K562 (cell line): Measurements from ENCODE around the gene FMNL2. TPM values are rescaled to one million over a fixed set of nuclear protein-coding genes. Genes with fewer than 3 reads are reported as not detected.

ENCODE experiments used
- ATAC-seq: fragments of 200-7000 bp; cut with Tn5 transposase; 3 replicates; pipeline ENCODE4 v1.9.1; 2020; ENCODE audit warnings: moderate library complexity
- BruUV-seq: library from RNA; stranded (reverse); fragments of 400-500 nt; replicated peaks from 2 replicates; lab custom pipeline; 2021; lab: Mats Ljungman, UMichigan
- CTCF ChIA-PET: fragments of 300-600 bp; formaldehyde crosslinking; extraction: SDS; loops from one replicate; lab custom pipeline; 2021; ENCODE audit warnings: low intra/inter-chr PET ratio; lab: Yijun Ruan, JAX
- POLR2A ChIA-PET: fragments of 300-600, 350-650 bp; sonication (Branson Sonifier 250); formaldehyde crosslinking; extraction: SDS; loops from one replicate; lab custom pipeline; 2021; ENCODE audit warnings: antibody characterized with exemption, inconsistent platforms; lab: Yijun Ruan, JAX
- DNase-seq, 4 experiments: peaks; one replicate each; pipeline versions ENCODE4 v3.0.0 to v3.0.0-alpha.2; 2011 to 2018; ENCODE audit warnings: low spot score in 3 of 4, mixed read lengths in 3 of 4; ENCODE audit errors: extremely low read depth in 1 of 4
- FAIRE-seq: peaks from 2 replicates; lab custom pipeline; 2011; peaks lifted over from hg19 to GRCh38; lab: Jason Lieb, UNC
- H2AFZ ChIP-seq: 2 replicates; pipeline ENCODE4 v1.6.0; 2011; ENCODE audit warnings: low read depth, low read length, control low read depth, inconsistent platforms
- H3K27ac ChIP-seq: fragments of 200-600 bp; 3 replicates; pipeline ENCODE4 v1.8.0; 2011; ENCODE audit warnings: low read depth, mild to moderate bottlenecking, control low read depth, inconsistent platforms, low read length, moderate library complexity, mixed read lengths; ENCODE audit errors: extremely low read depth
- H3K27me3 ChIP-seq, 2 experiments: fragments of 300-600 bp in 1 of 2; 2 replicates in 1 of 2; 3 replicates in 1 of 2; pipeline versions ENCODE4 v1.6.0 to v1.8.0; 2011; ENCODE audit warnings: inconsistent platforms in 2 of 2, low read length in 2 of 2, mild to moderate bottlenecking in 1 of 2, mixed read lengths in 1 of 2, moderate library complexity in 1 of 2; ENCODE audit not compliant: control insufficient read depth in 2 of 2, insufficient read depth in 2 of 2
- H3K36me3 ChIP-seq: fragments of 300-600 bp; 3 replicates; pipeline ENCODE4 v1.8.0; 2011; ENCODE audit warnings: mild to moderate bottlenecking, low read length, inconsistent platforms; ENCODE audit not compliant: control insufficient read depth, insufficient read depth
- H3K4me1 ChIP-seq, 2 experiments: fragments of 200-600 bp in 1 of 2; replicated peaks in 1 of 2; 2 replicates in 1 of 2; 3 replicates in 1 of 2; pipeline versions ENCODE4 v1.5.1 to v1.8.0; 2011; ENCODE audit warnings: inconsistent platforms in 2 of 2, low read length in 2 of 2, mild to moderate bottlenecking in 1 of 2, mixed read lengths in 1 of 2, moderate library complexity in 1 of 2; ENCODE audit not compliant: control insufficient read depth in 2 of 2, insufficient read depth in 2 of 2
- H3K4me2 ChIP-seq: 2 replicates; pipeline ENCODE4 v1.6.1; 2011; ENCODE audit warnings: low read length, control low read depth, inconsistent platforms, mixed read lengths; ENCODE audit not compliant: insufficient read depth
- H3K4me3 ChIP-seq: fragments of 200-600 bp; sonication (generic), shearing (Covaris generic); 2 replicates; pipeline ENCODE4 v1.5.1; 2016; ENCODE audit warnings: control low read depth, inconsistent platforms
- H3K79me2 ChIP-seq: fragments of 200-600 bp; 3 replicates; pipeline ENCODE4 v1.8.0; 2011; ENCODE audit warnings: low read length, inconsistent platforms; ENCODE audit not compliant: control insufficient read depth, insufficient read depth
- H3K9ac ChIP-seq, 2 experiments: 2 replicates each; pipeline versions ENCODE4 v1.6.0 to v1.6.1; 2011; ENCODE audit warnings: low read depth in 2 of 2, low read length in 2 of 2, control low read depth in 1 of 2, inconsistent platforms in 1 of 2, mild to moderate bottlenecking in 1 of 2, mixed read lengths in 1 of 2; ENCODE audit not compliant: insufficient read depth in 1 of 2
- H3K9me1 ChIP-seq: one replicate; pipeline ENCODE4 v1.6.0; 2011; ENCODE audit warnings: inconsistent platforms, mild to moderate bottlenecking, low read length, moderate library complexity; ENCODE audit not compliant: control insufficient read depth, insufficient read depth
- H3K9me3 ChIP-seq: replicated peaks from 2 replicates; pipeline ENCODE4 v1.5.1; 2011; ENCODE audit warnings: low read depth, low read length, inconsistent platforms; ENCODE audit not compliant: control insufficient read depth, insufficient read depth
- H4K20me1 ChIP-seq: replicated peaks from 2 replicates; pipeline ENCODE4 v1.6.1; 2011; ENCODE audit warnings: low read length, inconsistent platforms, mixed read lengths; ENCODE audit not compliant: control insufficient read depth, insufficient read depth
- ASH1L ChIP-seq: fragments of 450-650 bp; IDR thresholded peaks from 2 replicates; pipeline ENCODE4 v1.6.1; 2018; ENCODE audit warnings: borderline replicate concordance, mild to moderate bottlenecking, low read depth; ENCODE audit not compliant: partially characterized antibody
- BACH1 ChIP-seq: fragments of 200-800 bp; sonication (Bioruptor generic); IDR thresholded peaks from 2 replicates; pipeline ENCODE4 v1.6.1; 2016; ENCODE audit warnings: missing genetic modification characterization, missing compliant biosample characterization
- BHLHE40 ChIP-seq: IDR thresholded peaks from 2 replicates; pipeline ENCODE4 v1.6.1; 2011; ENCODE audit warnings: low read length, improper control_type of control experiment
- FOSL1 ChIP-seq: fragments of 200-800 bp; sonication (Bioruptor generic); conservative IDR thresholded peaks from 2 replicates; pipeline ENCODE4 v1.6.1; 2016; ENCODE audit warnings: missing genetic modification characterization, missing compliant biosample characterization
- ILK ChIP-seq: fragments of 450-650 bp; IDR thresholded peaks from 2 replicates; pipeline ENCODE4 v1.6.1; 2016; ENCODE audit warnings: missing genetic modification characterization, low read depth, mild to moderate bottlenecking, missing compliant biosample characterization, moderate library complexity, borderline replicate concordance
- MCM2 ChIP-seq: fragments of 450-650 bp; IDR thresholded peaks from 2 replicates; pipeline ENCODE4 v1.6.1; 2017; ENCODE audit warnings: low read depth, mild to moderate bottlenecking
- RUNX1 ChIP-seq: sonication (generic); IDR thresholded peaks from 2 replicates; pipeline ENCODE4 v1.6.1; 2016; ENCODE audit warnings: antibody characterized with exemption, low read depth
- ZNF232 ChIP-seq: sonication (generic); formaldehyde crosslinking; IDR thresholded peaks from 2 replicates; pipeline ENCODE4 v1.8.0; 2022; ENCODE audit warnings: mild to moderate bottlenecking, missing genetic modification reagents
- WGBS: fragments of 100-300 bp; shearing (Covaris generic); methylation state at CpG from one replicate; pipeline ENCODE4 v1.1.6; 2016; ENCODE audit warnings: low coverage, mixed read lengths; ENCODE audit not compliant: insufficient coverage; ENCODE audit errors: missing lambda C conversion rate; 5-methylcytosine and 5-hydroxymethylcytosine counted together
- in situ Hi-C: fragments of 300-500 bp; cut with MboI; formaldehyde crosslinking; loops from 4 replicates; pipeline ENCODE4 v1.15.0; 2018; ENCODE audit warnings: inconsistent platforms, mixed read lengths
- intact Hi-C: fragments of 100-400 bp; cut with micrococcal nuclease; formaldehyde crosslinking; loops from 2 replicates; pipeline ENCODE4 v1.14.2; 2022
- polyA plus RNA-seq, 8 experiments: library from polyadenylated mRNA; depleted of rRNA in 4 of 8; stranded (reverse) in 5 of 8; unstranded in 3 of 8; fragments of >200 nt; fragmentation: Nextera tagmentation in 2 of 8; fragmentation: Illumina TruSeq in 1 of 8; extraction: Ambion mirVana in 2 of 8; extraction: Trizol in 1 of 8; gene quantifications; 2 replicates each; pipeline versions ENCODE4 v1.2.1 to v1.2.3, GENCODE V29; 2011 to 2014; ENCODE audit warnings: inconsistent platforms in 1 of 8, missing spikeins in 1 of 8
- total RNA-seq, 7 experiments: library from RNA; depleted of rRNA in 6 of 7; stranded (reverse); fragments of >200 nt in 6 of 7; fragmentation: Illumina TruSeq in 2 of 7; extraction: Trizol in 2 of 7; gene quantifications; 2 replicates each; pipeline versions ENCODE4 v1.2.1 to v1.2.3, GENCODE V29; 2011 to 2021; ENCODE audit warnings: low replicate concordance in 1 of 7
- TF ChIP-seq, protein P1 (sequence below): IDR thresholded peaks from 2 replicates; pipeline ENCODE4 v1.6.1; 2014; ENCODE audit warnings: antibody characterized with exemption
- TF ChIP-seq, protein P2 (sequence below): fragments of 250-450 bp; sonication (Bioruptor Pico); IDR thresholded peaks from 2 replicates; pipeline ENCODE4 v1.5.0; 2021; ENCODE audit warnings: mild to moderate bottlenecking, borderline replicate concordance
- TF ChIP-seq, protein P3 (sequence below), 2 experiments: fragments of 450-650 bp in 1 of 2; sonication (generic) in 1 of 2; formaldehyde crosslinking in 1 of 2; IDR thresholded peaks in 1 of 2; conservative IDR thresholded peaks in 1 of 2; 2 replicates each; pipeline versions ENCODE4 v1.6.1 to v1.8.1; 2016 to 2023; ENCODE audit warnings: mild to moderate bottlenecking in 2 of 2, moderate library complexity in 2 of 2, inconsistent platforms in 1 of 2, missing genetic modification reagents in 1 of 2

FMNL2 gene
- total and polyA plus RNA-seq, 9 of the 15 experiments (the other 6 are each of a cell fraction or from before 2014, with no cell fraction given): 0.15 to 0.49 (median 0.24) TPM; not detected in 1

DNA sequence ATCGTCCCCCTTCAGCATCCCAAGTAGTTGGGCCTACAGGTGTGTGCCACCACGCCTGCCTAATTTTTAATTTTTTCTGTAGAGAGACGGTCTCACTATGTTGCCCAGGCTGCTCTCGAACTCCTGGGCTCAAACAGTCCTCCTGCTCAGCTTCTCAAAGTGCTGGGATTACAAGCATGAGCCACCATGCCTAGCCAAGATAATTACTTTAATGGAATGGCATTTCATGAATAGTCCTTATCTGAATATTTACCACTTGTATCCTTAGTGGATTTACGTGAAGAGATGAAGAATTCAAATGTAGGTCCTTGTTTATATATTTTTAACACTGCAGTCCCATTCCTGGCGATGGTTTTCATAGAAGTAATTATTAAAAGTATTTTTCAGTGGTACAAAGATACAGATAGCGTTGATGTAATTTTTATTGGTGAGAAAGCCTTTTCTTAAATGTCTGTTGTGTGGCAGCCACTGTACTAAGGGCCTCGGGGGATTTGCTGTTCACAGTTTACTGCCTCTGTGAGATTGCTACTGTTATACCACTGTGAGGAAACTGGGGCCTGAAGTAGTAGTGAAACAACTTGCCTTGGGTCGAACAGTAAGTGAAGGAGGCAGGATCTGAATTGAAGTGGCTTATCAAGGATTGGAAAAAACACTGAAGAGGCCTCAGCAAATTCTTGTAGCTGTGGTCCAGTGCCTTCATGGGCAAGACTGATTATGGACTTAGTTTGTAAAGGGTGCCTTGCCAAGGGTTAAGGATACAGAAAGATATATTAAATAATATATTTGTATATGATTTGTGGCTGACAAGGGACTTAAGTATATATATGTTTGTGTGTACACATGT, 231.1 kb downstream of the FMNL2 start (continued):
- TF ChIP-seq RUNX1: no peak
- no peak for TF ChIP-seq MCM2
- TF ChIP-seq, protein P1, sequence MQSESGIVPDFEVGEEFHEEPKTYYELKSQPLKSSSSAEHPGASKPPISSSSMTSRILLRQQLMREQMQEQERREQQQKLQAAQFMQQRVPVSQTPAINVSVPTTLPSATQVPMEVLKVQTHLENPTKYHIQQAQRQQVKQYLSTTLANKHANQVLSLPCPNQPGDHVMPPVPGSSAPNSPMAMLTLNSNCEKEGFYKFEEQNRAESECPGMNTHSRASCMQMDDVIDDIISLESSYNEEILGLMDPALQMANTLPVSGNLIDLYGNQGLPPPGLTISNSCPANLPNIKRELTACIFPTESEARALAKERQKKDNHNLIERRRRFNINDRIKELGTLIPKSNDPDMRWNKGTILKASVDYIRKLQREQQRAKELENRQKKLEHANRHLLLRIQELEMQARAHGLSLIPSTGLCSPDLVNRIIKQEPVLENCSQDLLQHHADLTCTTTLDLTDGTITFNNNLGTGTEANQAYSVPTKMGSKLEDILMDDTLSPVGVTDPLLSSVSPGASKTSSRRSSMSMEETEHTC: no peak

DNA sequence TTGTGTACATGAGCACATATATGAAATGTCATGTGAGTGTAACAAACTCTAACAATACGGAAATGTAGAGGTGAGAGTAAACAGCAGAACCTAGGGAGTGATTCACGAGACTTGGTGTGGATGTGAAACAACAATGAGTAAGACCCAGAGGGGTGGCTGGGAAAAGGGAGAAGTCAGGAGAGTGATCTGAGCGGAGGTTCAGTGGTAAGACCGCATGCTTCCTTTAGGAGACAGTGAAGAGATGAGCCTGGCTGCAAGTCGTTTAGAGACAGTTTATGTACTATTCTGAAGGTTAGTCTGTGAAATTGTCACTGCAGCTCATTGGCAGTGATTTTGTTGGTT, 231.7 kb downstream of the FMNL2 start:
- no peak for DNase-seq
- ChIA-PET POLR2A (interaction anchor here (0.5 kb wide), 1 partner anchor 85 kb away, joined by 4 read pairs; no protein-coding TSS in a partner anchor), CTCF (no interaction called here)
- Histone ChIP-seq H3K4me1 (no peaks in the 10 kb centered on the region), H3K4me2 (no peak overlapping the region), H3K79me2 (no peaks in the 10 kb centered on the region), H2AFZ (no peak overlapping the region), H3K9ac (no peak overlapping the region), H3K36me3 (no peaks in the 10 kb centered on the region), H3K9me1 (no peaks in the 10 kb centered on the region), H3K27ac (no peak overlapping the region), H3K9me3 (no peaks in the 10 kb centered on the region), H3K4me3 (no peak overlapping the region), H4K20me1 (no peaks in the 10 kb centered on the region), H3K27me3 (peaks cover 3 to 4% of the 10 kb centered on the region in 2 experiments; a peak in 2 of 5 replicates)
- FAIRE-seq: no peak
- TF ChIP-seq BACH1 (tag) (no peak), BHLHE40 (peak; percentile 51), ASH1L (no peak), ZNF232 (CRISPR knock-in tag) (no peak), ILK (tag) (no peak), FOSL1 (tag) (peak; percentile 66)
- TF ChIP-seq, protein P2, sequence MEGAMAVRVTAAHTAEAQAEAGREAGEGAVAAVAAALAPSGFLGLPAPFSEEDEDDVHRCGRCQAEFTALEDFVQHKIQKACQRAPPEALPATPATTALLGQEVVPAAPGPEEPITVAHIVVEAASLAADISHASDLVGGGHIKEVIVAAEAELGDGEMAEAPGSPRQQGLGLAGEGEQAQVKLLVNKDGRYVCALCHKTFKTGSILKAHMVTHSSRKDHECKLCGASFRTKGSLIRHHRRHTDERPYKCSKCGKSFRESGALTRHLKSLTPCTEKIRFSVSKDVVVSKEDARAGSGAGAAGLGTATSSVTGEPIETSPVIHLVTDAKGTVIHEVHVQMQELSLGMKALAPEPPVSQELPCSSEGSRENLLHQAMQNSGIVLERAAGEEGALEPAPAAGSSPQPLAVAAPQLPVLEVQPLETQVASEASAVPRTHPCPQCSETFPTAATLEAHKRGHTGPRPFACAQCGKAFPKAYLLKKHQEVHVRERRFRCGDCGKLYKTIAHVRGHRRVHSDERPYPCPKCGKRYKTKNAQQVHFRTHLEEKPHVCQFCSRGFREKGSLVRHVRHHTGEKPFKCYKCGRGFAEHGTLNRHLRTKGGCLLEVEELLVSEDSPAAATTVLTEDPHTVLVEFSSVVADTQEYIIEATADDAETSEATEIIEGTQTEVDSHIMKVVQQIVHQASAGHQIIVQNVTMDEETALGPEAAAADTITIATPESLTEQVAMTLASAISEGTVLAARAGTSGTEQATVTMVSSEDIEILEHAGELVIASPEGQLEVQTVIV (CRISPR knock-in tag): no peak
- TF ChIP-seq, protein P3, sequence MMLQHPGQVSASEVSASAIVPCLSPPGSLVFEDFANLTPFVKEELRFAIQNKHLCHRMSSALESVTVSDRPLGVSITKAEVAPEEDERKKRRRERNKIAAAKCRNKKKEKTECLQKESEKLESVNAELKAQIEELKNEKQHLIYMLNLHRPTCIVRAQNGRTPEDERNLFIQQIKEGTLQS (IDR thresholded peaks at IDR 0.05): peak; percentile 13; the same call in 1 of the 2 replicates
- TF ChIP-seq, protein P3 (CRISPR knock-in tag; conservative IDR thresholded peaks at IDR 0.05): no peak
- WGBS: 3% methylated on average over 5 of the region's 5 CpGs
- no TSS peak for BruUV-seq
- in situ Hi-C loops (loop anchor here (10.0 kb wide), 1 partner anchor 382 kb away; no protein-coding TSS in a partner anchor), intact Hi-C loops (loop anchor here (5.0 kb wide), 2 partner anchors 374 to 524 kb away; no protein-coding TSS in a partner anchor)
- ATAC-seq: peak; percentile 20; the same call in 1 of the 3 replicates
